ENCODE results near the gene ANKRD62.
"Not testable (repeated sequence)": the region's sequence is repeated elsewhere in the genome, so short reads cannot be mapped to it uniquely, and the experiment has no call there.

The ANKRD62 gene

DNA sequence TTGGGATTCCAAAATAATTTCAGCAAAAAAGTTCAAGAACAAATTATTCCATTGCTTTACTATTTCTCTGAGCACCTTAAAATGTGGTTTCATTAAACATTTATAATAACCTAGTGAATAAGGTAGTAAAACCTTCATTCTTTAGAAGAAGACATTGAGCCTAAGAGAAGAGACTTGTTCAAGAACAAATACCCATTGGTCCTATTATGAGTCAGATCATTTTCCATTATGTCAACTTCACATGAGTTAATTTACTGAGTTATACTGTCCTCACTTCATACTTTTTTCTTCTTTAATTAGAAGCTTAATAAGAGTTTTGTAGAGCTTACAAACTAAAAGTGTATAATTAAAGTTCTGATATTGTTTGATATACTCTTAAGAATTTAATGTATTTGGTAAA, 5.5 kb downstream of the ANKRD62 start:
- DNase-seq (ENCODE audit: low read depth) = no peak

GRCh38 chr18:12101266-12101665, 7.6 kb downstream of the ANKRD62 start:
- no peak for DNase-seq (ENCODE audit: low read depth)

DNA sequence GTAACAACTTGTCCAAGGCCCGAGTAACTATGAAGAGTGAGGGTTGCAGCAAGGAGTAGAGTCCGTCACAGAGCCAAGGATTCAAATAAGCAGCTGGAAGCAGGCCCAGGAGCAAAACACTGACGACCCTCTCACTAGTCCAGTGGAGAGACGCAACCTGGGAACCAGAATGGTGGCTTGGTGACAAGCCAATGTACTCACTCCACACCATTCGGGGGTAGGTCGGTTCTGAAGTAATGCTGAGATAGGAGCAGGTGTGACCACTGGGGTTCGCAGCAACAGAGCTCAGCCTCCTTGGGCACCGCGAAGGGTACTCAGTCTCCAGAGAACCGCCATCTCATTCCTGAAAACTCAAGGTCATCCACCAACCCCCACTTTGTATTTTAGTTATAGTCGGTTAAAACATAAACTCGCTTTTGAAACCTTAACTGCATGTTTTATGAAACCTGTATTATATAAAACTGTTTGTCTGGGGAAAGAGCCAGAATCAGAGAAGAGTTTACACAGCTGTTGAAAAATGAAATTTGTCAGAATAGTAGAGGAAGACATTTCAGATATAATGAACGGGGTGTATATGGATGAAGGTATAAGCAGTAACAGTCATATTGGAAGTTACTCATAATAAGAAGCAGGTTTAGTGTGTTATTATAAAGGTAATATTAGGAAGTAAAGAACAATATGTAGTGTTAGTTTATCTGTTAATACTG, 8.6 kb downstream of the ANKRD62 start:
- no peak for DNase-seq (ENCODE audit: low read depth)

- DNase-seq (ENCODE audit: low read depth) = no peak
Measured at GRCh38 chr18:12106471-12106870, 12.8 kb downstream of the ANKRD62 start.

DNA sequence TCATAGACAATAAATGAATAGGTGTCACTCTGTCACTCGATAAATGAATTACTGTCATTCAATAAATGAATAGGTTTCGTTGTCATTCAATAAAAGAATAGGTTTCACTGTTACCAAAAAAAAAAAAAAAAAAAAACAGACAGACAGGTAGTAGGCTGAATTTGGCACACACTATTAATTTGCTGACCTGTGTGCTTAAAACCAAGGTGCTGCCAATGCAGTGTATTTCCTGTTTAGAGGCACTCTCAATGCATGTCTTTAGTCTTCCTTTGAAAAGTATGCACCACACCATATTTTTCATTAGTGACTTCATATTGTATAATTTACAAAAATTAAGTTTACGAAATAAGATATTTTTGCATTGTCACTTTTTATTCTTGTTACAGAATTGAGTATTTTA, 16.2 kb downstream of the ANKRD62 start:
- DNase-seq (ENCODE audit: low read depth) = no peak

DNA sequence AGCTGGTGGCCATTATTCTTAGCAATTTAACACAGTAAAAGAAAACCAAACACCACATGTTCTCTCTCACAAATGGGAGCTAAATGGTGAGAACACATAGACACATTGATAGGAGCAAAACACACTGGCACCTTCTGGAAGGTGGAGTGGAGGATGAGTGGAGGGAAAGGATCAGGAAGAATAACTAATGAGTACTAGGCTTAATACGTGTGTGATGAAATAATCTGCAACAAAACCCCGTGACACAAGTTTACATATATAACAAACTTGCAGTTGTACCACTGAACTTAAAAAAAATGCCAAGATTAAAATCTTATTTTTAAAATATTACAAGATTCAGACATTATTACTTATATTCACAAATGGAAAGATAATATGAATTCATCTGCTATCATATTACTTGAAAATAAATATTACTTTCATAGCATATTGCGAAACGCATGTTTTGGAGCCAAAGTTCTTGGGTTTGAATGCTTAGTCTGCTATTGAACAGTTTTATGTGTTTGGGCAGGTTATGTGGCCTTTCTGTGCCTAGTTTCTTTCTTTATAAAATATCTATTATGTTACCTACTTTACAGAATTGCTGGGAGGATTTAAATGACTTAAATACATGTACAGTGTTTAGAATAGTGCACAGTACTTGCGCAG, 20.5 kb downstream of the ANKRD62 start:
- DNase-seq (ENCODE audit: low read depth) = no peak

DNA sequence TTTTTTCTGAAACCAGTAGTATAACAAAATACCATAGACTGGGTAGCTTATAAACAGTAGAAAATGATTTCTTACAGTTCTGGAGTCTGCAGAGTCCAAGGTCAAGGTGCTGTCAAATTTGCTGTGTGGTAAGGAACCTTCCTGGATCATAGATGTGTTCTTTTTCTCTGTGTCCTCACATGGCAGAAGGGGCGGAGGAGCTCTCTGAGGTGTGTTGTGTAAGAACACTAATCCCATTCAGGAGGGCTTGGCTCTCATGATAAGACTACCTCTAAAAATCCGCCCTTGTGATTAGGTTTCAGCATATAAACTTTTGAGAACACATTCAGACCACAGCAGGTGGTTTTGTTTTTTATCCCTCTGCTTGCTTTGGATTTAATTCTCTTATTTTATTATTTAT, 25.7 kb downstream of the ANKRD62 start:
- no peak for DNase-seq (ENCODE audit: low read depth)

- DNase-seq (ENCODE audit: low read depth) = no peak
Measured at GRCh38 chr18:12121175-12122042, 27.8 kb downstream of the ANKRD62 start.

- not testable (repeated sequence) for DNase-seq (ENCODE audit: low read depth)
Measured at GRCh38 chr18:12122043-12122389, 28.4 kb downstream of the ANKRD62 start.

GRCh38 chr18:12127647-12128046, 34.0 kb downstream of the ANKRD62 start:
- not testable (repeated sequence) for DNase-seq (ENCODE audit: low read depth)

- not testable (repeated sequence) for DNase-seq (ENCODE audit: low read depth)
Measured at GRCh38 chr18:12138831-12139230, 45.2 kb downstream of the ANKRD62 start.

- not testable (repeated sequence) for DNase-seq (ENCODE audit: low read depth)
Measured at GRCh38 chr18:12140866-12141265, 47.2 kb downstream of the ANKRD62 start.

DNA sequence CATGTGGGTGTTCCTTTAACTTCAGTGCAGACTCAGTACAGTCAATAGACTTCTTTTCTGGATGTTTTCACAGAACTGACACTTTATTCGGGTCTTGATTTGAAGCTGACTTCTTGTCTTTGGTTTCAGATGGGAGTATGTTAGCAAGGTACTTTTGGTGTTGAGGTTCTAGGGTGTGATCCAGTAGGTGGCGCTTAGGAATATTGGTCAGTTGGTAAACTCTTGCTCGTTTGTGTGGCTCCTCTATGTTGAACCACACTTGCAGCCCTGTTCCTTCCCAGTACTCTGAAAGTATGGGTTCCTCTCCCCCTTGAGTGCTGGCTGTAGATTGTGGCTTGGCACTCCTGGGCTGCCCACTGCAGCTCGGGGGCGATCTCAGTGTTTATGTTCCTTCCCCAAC, 48.1 kb downstream of the ANKRD62 start:
- DNase-seq (ENCODE audit: low read depth) = not testable (repeated sequence)

DNA sequence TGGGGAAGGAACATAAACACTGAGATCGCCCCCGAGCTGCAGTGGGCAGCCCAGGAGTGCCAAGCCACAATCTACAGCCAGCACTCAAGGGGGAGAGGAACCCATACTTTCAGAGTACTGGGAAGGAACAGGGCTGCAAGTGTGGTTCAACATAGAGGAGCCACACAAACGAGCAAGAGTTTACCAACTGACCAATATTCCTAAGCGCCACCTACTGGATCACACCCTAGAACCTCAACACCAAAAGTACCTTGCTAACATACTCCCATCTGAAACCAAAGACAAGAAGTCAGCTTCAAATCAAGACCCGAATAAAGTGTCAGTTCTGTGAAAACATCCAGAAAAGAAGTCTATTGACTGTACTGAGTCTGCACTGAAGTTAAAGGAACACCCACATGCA, 55.8 kb downstream of the ANKRD62 start:
- not testable (repeated sequence) for DNase-seq (ENCODE audit: low read depth)

DNA sequence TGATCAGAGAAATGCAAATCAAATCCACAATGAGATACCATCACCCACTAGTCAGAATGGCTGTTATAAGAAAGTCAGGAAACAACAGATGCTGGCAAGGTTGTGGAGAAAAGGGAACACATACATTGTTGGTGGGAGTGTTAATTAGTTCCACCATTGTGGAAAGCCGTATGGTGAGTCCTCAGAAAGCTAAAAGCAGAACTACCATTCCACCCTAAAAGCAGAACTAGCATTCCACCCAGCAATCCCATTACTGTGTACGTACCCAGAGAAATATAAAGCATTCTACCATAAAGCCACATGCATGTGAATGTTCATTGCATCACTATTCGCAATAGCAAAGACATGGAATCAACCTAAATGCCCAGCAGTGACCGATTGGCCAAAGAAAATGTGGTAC, 60.7 kb downstream of the ANKRD62 start:
- no peak for DNase-seq (ENCODE audit: low read depth)

DNA sequence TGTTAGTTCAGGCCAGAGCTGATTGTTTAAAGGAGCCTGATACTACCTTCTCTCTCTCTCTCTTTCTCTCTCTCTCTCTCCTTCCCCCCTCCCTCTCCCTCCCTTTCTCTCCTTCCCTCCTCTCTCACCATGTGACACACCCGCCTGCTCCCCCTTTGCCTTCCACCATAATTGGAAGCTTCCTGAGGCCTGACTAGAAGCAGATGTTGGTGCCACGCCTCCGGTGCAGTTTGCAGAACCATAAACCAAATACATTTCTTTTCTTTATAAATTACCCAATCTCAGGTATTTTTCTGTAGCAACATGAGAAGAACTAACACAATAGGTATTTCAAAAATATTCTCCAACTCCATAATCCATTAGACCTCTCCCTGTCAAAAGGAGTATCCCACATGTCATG, 62.4 kb downstream of the ANKRD62 start:
- no peak for DNase-seq (ENCODE audit: low read depth)

GRCh38 chr18:12159446-12159845, 65.8 kb downstream of the ANKRD62 start:
- no peak for DNase-seq (ENCODE audit: low read depth)

DNA sequence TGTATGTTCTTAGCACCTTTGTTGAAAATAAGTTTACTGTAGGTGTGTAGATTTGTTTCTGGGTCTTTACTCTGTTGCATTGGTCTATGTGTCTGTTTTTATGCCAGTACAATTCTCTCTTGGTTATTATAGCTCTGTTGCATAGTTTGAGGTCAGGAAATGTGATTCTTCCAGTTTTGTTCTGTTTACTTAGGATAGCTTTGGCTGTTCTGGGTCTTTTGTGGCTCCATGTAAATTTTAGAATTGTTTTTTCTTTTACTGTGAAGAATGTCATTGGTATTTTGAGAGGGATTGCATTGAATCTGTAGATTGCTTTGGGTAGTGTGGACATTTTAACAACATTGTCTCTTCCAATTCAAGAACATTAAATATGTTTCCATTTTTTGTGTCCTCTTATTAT, 69.1 kb downstream of the ANKRD62 start:
- no peak for DNase-seq (ENCODE audit: low read depth)

DNA sequence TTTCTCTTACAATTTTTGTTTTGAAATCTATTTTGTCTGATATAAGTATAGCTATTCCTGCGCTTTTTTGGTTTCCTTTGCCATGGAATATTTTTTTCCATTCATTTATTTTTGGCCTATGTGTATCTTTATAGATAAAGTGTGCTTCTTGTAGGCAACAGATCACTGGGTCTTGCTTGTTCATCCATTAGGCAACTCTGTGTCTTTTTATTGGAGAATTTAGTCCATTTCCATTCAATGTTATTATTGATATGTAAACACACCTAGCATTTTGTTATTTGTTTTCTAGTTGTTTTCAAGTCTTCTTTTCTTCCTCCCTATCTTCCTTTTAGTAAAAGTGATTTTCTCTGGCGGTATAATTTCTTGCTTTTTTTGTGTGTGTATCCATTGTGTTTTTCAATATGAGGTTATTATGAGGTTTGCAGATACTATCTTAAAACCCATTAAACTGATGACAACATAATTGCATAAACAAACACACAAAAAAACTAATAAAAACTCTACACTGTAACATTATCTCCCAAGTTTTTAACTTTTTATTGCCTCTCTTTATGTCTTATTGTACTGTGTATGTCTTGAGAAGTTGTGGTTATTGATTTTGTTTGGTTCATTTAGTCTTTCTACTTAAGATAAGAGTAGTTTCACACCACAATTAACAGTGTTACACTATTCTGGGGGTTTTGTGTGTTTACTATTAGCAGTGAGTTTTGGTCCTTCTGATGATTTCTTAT, 71.6 kb downstream of the ANKRD62 start:
- no peak for DNase-seq (ENCODE audit: low read depth)

Measured in stimulated activated CD8-positive, alpha-beta memory T cell treated with anti-CD3 and anti-CD28 coated beads, Interleukin-4, amount 100 ng/mL, for 24 hours (primary cell).